Breast epithelium (tissue), 3 donors: Measurements from ENCODE around the gene ZNF79.

Source experiments
- CTCF ChIP-seq, 3 donors: fragments of 450-650 bp; IDR thresholded peaks; one replicate each; pipeline ENCODE4 v1.5.1; 2016 to 2017; ENCODE audit warnings: antibody characterized with exemption in 3 of 3, mild to moderate bottlenecking in 3 of 3, moderate library complexity in 3 of 3
- POLR2AphosphoS5 ChIP-seq, 3 donors: sonication (generic); formaldehyde crosslinking; IDR thresholded peaks; one replicate each; pipeline ENCODE4 v1.6.1; 2017; ENCODE audit warnings: antibody characterized with exemption in 3 of 3

- TF ChIP-seq CTCF (IDR thresholded peaks at IDR 0.05) (no peak), POLR2AphosphoS5 (IDR thresholded peaks at IDR 0.05) (no peak)
Measured at GRCh38 chr9:127488946-127489345, 64.8 kb downstream of the ZNF79 start.
